Hepatocyte (in vitro differentiated cells): ENCODE measurements around the gene GLRX3.

ENCODE experiments used
- CTCF ChIP-seq: fragments of 200-600 bp; sonication (generic); IDR thresholded peaks from 2 replicates; pipeline ENCODE4 v1.5.1; 2016; ENCODE audit warnings: antibody characterized with exemption, mild to moderate bottlenecking; ENCODE audit not compliant: poor library complexity
- EZH2 ChIP-seq: fragments of 200-600 bp; sonication (generic); IDR thresholded peaks from 2 replicates; pipeline ENCODE4 v1.6.1; 2016; ENCODE audit warnings: antibody characterized with exemption, mild to moderate bottlenecking, borderline replicate concordance
- EZH2phosphoT487 ChIP-seq: fragments of 200-600 bp; sonication (generic); IDR thresholded peaks from one replicate; pipeline ENCODE4 v1.6.1; 2018; ENCODE audit warnings: antibody characterized with exemption, mild to moderate bottlenecking, low read depth, moderate library complexity; ENCODE audit not compliant: unreplicated experiment, severe bottlenecking

- TF ChIP-seq CTCF (no peak), EZH2 (no peak), EZH2phosphoT487 (no peak)
These were observed 77.3 kb downstream of the GLRX3 start for GRCh38 chr10:130213286-130214080.
